OCI-LY3 (cell line): Measurements from ENCODE around the gene PEMT.

Source experiments
- H2AFZ ChIP-seq: fragments of 200-600, 300-600 bp; shearing (Covaris generic); 2 replicates; pipeline ENCODE4 v1.6.0; 2014; ENCODE audit warnings: antibody characterized with exemption, low read depth, low read length
- H3K27ac ChIP-seq: fragments of 200-600, 300-600 bp; sonication (generic); 2 replicates; pipeline ENCODE4 v1.5.1; 2014; ENCODE audit warnings: mild to moderate bottlenecking, low read length, moderate library complexity, mixed read lengths
- H3K27me3 ChIP-seq: fragments of 200-600, 300-600 bp; sonication (generic); 2 replicates; pipeline ENCODE4 v1.6.1; 2014; ENCODE audit warnings: low read depth, low read length, mixed read lengths
- H3K36me3 ChIP-seq: fragments of 200-600, 300-600 bp; sonication (generic); replicated peaks from 2 replicates; pipeline ENCODE3; 2014; ENCODE audit warnings: low read depth, low read length, mixed read lengths
- H3K4me1 ChIP-seq: fragments of 300-600, 200-600 bp; sonication (generic); 2 replicates; pipeline ENCODE4 v1.6.1; 2014; ENCODE audit warnings: low read length, mixed read lengths
- H3K4me2 ChIP-seq: fragments of 200-600, 300-600 bp; sonication (generic); 2 replicates; pipeline ENCODE4 v1.6.1; 2014; ENCODE audit warnings: low read length, mixed read lengths
- H3K4me3 ChIP-seq: fragments of 300-600, 200-600 bp; sonication (generic); 2 replicates; pipeline ENCODE4 v1.5.1; 2014; ENCODE audit warnings: antibody characterized with exemption, mild to moderate bottlenecking, low read length, moderate library complexity
- H3K79me2 ChIP-seq: fragments of 300-600, 200-600 bp; shearing (Covaris generic); 2 replicates; pipeline ENCODE4 v1.6.1; 2014; ENCODE audit warnings: mild to moderate bottlenecking, low read length, mixed read lengths
- H3K9ac ChIP-seq: fragments of 300-600, 200-600 bp; shearing (Covaris generic); 2 replicates; pipeline ENCODE4 v1.6.0; 2014; ENCODE audit warnings: mild to moderate bottlenecking, low read length, moderate library complexity
- H3K9me3 ChIP-seq: fragments of 200-600, 300-600 bp; shearing (Covaris generic); 2 replicates; pipeline ENCODE4 v1.6.1; 2014; ENCODE audit warnings: low read length, mixed read lengths; ENCODE audit not compliant: insufficient read depth
- H4K20me1 ChIP-seq: fragments of 200-600, 300-600 bp; sonication (generic); 2 replicates; pipeline ENCODE4 v1.6.1; 2016; ENCODE audit warnings: low read length, mixed read lengths; ENCODE audit not compliant: insufficient read depth
- EZH2phosphoT487 ChIP-seq: fragments of 200-600 bp; shearing (Covaris generic); IDR thresholded peaks from 2 replicates; pipeline ENCODE4 v1.6.1; 2018; ENCODE audit warnings: antibody characterized with exemption, mixed run types, low read depth
- TF ChIP-seq, protein P1 (sequence below): fragments of 200-600, 300-600 bp; sonication (generic); IDR thresholded peaks from 2 replicates; pipeline ENCODE4 v1.5.1; 2014; ENCODE audit warnings: antibody characterized with exemption, low read length, low read depth

The PEMT gene

DNA sequence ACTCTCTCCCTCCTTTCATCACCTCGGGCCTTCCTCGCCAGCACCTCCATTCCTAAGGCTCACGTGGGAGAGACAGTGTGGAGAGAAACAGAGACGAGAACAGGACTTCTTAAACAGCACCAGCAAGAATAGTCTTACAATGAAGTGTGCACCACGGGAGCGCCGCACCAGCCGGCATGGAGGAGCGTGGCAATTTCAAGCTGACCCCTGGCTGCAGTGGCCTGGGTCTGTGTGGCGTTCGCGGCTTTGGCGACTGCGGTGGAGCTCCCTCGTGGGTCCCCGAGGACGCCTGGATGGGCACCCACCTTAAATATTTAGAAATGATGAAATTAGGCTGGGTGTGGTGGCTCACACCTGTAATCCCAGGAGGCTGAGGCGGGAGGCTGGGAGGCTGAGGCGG is 135.3 kb downstream of the PEMT start:
- Histone ChIP-seq H3K4me1 (no peaks in the 10 kb centered on the region), H3K4me3 (no peak overlapping the region), H3K4me2 (no peak overlapping the region), H3K36me3 (no peaks in the 10 kb centered on the region), H2AFZ (no peak overlapping the region), H3K27me3 (no peaks in the 10 kb centered on the region), H3K9me3 (no peaks in the 10 kb centered on the region), H3K79me2 (no peaks in the 10 kb centered on the region), H3K27ac (no peak overlapping the region), H3K9ac (no peak overlapping the region), H4K20me1 (no peaks in the 10 kb centered on the region)
- TF ChIP-seq, protein P1, sequence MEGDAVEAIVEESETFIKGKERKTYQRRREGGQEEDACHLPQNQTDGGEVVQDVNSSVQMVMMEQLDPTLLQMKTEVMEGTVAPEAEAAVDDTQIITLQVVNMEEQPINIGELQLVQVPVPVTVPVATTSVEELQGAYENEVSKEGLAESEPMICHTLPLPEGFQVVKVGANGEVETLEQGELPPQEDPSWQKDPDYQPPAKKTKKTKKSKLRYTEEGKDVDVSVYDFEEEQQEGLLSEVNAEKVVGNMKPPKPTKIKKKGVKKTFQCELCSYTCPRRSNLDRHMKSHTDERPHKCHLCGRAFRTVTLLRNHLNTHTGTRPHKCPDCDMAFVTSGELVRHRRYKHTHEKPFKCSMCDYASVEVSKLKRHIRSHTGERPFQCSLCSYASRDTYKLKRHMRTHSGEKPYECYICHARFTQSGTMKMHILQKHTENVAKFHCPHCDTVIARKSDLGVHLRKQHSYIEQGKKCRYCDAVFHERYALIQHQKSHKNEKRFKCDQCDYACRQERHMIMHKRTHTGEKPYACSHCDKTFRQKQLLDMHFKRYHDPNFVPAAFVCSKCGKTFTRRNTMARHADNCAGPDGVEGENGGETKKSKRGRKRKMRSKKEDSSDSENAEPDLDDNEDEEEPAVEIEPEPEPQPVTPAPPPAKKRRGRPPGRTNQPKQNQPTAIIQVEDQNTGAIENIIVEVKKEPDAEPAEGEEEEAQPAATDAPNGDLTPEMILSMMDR: no peak
- TF ChIP-seq EZH2phosphoT487: no peak
